Activated naive CD4-positive, alpha-beta T cell (primary cell): ENCODE data around the gene UBQLNL.

Experiments used
- DNase-seq, 4 experiments: peaks; one replicate each; lab custom pipeline; 2025; lab: John Stamatoyannopoulos, UW

The UBQLNL gene

DNA sequence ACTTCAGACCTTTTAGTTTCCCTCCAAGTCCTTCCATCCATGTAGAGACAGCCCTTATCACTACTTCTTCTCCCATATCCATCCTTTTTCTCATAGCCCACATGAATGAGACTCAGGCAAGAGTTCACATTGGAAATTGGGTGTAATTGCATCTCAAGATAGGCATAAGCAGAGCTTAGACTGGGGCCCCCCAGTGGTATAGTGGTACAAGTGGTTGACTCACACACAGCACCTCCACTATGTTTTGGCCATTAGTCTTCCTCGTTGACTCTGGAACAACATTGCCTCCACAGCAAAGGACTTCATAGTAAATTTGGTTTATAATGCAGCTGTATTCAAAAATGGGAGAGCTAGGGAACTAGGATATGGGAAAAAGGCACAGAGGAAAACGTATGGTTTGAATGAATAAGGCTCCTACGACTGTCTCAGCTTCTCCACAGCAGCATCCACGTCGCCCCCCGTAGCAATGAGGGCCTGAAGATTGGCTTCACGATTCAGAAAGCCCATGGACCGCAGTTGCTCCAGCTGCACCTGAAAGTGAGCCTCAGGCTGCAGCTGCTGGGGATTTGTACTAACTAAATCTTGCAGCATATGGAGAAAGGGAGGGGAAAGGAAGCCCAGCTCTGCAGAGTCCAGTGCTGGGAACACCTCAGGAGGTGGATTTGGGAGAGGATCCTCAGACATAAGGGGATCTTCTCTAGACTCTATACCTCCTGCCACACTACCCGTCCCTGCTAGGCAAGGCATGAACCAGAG, 9.1 kb downstream of the UBQLNL start:
- no peak for DNase-seq

DNA sequence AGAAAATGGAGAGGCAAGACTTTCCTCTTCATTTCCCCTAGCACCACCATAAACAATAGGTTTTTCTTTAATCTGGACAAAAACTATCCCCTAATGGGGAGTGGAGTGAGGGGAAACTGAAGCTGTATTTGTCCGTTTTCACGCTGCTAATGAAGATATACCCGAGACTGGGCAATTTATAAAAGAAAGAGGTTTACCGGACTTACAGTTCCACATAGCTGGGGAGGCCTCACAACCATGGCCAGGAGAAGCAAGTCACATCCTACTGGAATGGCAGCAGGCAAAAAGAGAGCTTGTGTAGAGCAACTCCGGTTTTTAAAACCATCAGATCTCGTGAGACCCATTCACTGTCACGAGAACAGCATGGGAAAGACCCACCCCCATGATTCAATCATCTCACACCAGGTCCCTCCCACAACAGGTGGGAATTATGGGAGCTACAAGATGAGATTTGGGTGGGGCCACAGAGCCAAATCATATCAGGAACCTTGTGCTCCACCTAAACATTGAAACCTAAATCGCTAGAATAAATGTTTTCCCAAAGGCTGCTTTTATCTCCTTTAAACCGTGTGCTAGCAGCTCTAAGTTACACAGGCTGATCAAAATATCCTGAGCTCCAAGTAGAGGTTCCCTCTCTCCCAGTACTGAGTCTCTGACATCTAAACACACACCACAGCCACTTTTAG, 11.0 kb downstream of the UBQLNL start:
- DNase-seq, result no peak

DNA sequence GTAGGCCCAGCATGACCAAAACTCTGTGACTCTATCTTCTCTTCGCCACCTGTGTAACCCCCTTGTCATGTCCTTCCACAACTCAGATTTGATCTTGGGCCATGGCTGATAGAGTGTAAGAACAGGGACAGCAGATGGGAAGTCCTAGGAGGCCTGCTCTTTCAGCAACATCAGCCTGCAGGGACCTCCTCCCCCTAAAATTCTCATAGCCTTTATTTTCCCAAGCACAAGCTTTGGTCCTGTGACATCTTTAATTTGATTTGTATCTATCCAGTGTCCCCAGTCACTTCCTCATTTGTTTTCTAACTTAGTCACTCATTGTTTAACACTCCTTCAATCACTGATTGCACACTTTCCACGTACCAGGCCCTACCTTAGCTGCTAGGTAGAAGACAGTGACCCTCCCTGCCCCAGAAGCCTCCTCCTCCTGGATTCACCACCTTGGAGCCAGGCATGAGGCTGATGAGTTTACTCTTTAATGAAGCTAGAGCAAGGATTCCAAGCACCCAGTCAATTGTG, 12.0 kb downstream of the UBQLNL start:
- no peak for DNase-seq

DNA sequence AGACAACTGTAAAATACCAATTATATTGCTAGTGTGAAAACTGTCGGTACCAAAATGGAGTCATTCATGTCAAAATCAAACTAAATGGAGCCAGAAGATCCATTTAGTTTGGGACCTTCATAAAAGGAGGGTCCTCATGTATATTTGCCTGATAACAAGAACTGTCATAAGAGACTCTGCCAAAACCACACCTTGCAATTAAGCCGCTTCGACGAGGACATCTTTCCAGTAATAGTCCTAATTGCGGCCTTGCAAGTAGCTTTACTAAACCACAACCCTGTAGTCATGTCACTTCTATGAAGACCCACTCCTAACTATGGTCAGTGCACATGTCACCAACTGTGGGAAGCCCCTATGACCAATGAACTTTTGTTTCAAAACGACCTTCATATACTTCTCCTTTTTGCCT, 16.1 kb downstream of the UBQLNL start:
- DNase-seq, result no peak

DNA sequence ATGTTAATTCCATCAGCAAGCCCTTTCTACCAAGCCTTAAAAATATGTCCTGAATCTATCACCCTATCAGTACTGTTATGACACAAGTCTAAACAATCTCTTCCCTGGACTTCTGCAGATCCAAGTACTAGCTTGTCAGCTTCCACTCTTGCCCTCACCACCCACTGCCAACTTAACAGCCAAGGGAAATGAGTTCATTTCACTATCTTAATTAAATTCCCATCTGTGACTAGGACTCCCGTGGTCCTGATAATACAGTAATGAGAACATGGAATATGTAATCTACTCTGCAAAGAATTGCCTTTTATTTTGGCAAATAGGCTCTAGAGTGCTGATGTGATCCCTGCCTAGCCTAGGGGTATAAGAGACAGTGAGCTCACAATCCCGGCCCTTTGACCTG, 16.8 kb downstream of the UBQLNL start:
- DNase-seq, result no peak

DNA sequence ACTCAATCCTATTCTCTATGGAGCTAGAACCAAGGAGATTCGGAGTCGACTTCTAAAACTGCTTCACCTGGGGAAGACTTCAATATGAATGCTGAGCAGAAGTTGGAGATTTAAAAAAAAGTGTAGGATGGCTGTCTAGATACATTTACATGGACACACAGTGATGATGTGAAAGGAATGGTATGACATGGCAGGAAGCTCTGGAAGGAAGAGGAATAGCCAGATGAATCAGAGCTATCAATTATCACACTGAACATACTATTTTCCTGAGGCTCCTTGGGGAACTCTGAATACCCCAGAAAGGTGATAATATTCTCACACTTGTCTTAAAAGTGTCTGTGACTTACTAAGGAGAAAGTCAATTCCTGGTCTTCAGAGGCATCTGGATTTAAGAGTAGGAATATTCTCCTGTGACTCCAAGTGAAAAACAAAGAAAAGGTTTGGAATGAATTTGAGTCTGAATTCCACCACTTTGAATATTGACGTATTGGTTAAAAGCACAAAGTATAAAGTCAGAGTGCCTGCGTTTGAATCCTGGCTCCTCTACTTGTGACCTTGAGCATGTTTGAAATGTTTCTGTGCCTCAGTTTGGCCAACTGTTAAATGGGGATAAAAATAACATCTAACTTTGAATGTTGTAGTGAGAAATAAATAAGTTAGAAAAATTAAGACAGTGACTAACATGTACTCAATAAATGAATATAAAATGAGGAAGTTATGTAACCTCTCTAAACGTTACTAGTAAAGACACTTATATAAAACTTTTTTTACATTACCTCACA, 26.7 kb downstream of the UBQLNL start:
- DNase-seq, result no peak

DNA sequence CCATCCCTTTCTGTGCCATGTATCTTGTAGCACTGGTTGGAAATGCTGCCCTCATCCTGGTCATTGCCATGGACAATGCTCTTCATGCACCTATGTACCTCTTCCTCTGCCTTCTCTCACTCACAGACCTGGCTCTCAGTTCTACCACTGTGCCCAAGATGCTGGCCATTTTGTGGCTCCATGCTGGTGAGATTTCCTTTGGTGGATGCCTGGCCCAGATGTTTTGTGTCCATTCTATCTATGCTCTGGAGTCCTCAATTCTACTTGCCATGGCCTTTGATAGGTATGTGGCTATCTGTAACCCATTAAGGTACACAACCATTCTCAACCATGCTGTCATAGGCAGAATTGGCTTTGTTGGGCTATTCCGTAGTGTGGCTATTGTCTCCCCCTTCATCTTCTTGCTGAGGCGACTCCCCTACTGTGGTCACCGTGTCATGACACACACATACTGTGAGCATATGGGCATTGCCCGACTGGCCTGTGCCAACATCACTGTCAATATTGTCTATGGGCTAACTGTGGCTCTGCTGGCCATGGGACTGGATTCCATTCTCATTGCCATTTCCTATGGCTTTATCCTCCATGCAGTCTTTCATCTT, 27.6 kb downstream of the UBQLNL start:
- DNase-seq, result no peak

DNA sequence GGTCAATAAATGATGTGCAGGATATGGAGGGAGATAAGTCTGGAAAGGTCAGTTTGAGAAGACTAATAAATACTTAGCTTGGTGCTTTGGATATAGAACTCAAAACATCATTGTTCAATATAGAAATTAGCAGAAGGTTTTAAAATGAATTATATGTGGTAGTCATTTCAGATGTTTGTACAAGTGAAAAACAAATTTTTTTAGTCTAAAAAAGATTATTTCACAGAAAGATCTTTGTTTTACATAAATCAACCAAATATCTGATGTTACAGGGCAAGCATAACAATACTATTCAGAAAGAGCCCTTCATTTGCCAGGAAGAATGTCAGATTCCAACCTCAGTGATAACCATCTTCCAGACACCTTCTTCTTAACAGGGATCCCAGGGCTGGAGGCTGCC, 28.1 kb downstream of the UBQLNL start, which contains the start of gene OR52D1:
TSS of gene OR52D1 (plus strand) at position 301 of the 400 bp plus-strand sequence. CDS start at position 323, 22 bp downstream.
- no peak for DNase-seq

DNA sequence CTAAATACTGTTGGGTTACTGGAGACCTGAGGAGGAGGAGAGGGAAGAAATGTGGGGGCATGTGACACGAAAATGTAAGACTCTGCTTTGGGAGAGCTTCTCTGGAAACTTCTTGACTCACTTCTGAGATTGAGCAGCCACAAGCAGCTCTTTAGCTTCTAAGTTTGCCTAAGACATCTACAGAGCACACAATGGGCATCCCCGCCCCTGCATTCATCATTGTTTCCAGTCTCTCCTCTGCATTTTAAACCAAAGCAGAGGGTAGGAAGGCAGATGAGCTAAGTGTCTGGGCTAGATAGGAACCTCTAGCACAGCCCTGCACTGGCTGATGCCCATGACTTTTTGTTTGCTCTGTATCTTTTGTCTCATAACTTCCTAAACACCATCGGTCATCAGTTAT, 30.1 kb downstream of the UBQLNL start:
- no peak for DNase-seq

DNA sequence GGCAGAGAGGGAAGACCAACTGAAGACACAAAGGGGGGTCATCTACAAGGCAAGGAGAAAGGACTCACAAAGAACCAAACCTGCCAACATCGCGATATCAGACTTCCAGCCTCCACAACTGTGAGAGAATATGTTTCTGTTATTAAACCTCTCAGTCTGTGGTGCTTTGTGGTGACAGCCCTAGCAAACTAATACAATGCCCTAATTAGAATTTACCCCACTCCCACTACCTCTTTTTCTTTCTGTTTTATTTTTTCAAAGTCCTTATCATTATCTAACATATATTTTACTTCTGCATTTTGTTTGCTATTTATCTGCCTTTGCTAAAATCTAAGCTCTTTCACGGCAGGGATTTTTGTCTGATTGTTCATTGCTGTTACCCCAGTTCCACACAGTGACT, 30.5 kb downstream of the UBQLNL start:
- no peak for DNase-seq

DNA sequence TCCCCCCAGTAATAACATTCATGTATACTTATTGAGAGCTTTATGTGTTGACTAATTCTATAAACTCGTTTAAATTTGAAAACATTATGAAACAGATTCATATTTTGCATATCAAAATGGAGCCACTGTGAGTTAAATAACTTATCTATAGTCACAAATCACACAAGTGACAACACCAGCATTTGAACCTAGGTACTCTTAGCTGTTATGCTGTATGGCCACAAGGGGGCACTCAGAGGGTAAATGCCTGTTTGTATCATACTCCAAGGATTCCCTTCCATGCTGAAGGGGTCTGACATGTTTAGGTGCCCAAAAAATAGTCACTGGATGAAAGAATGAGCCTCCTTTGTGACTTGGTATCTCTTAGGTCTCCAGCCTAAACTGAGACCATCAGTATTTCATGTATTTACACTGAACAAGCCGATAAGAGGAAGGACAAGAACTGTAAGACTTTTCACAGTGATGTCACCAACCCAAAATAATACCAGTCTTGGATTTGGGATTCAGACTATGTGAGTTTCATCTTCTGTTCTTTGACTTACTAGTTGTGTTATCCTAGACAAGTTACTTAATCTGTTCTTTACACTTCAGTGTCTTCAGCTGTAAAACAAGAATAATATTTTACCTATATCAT, 40.2 kb downstream of the UBQLNL start:
- no peak for DNase-seq

DNA sequence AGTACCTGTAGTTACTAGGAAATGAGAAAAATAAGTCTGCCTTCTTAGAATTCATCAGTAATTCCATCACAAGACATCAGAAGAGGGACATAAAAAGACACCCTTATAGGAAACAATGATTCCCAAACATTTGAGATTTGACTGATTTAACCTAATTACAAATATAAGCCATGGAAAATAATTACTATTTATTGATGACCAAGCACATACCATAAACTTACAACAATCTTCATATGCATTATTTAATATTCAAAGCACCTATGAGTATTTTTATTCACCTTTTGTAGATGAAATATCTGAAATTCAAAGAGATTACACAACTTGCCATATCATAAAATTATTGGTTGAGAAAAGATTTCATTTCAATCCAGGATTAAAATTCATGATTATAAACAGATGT, 42.6 kb downstream of the UBQLNL start:
- no peak for DNase-seq

DNA sequence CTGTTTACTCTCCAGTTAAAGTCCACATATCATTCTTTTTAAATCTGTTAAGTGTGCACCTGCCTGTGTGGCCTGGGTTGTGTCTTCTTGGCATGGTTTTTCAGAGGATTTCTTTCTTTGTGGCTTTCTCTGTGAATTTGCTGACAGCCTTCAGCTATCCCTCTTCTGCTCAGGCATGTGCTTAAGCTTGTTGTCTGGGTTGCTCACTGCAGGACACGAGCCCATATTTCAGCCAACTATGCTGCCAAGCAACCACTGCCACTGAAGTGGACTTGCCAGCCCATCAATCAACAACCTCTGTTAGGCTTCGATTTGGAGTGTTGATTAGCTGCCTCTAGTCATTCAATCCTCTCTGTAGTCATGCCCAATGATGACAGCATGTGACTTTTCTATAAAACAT, 49.0 kb downstream of the UBQLNL start:
- DNase-seq, result no peak
